Measurements from ENCODE around the gene RGS11. TPM values are rescaled to one million over a fixed set of nuclear protein-coding genes. Genes with fewer than 3 reads are reported as not detected.

RGS11 gene
- total RNA-seq, 1 experiment from 2014 or later: 2.9 TPM

- Histone ChIP-seq H3K4me2 (ENCODE audit: insufficient read depth, insufficient read length, low read length) (no peak overlapping the region), H3K4ac (ENCODE audit: low read depth, low read length) (no peak overlapping the region), H3K23ac (ENCODE audit: insufficient read length, low read depth, low read length) (no peak overlapping the region), H3K23me2 (ENCODE audit: insufficient read length, low read depth, low read length, poor library complexity, severe bottlenecking) (peaks cover 3% of the 10 kb centered on the region), H4K5ac (ENCODE audit: insufficient read length, low read depth, low read length) (no peak overlapping the region), H2BK12ac (ENCODE audit: insufficient read length, low read depth, low read length) (no peak overlapping the region), H2BK5ac (ENCODE audit: insufficient read length, low read length) (no peak overlapping the region), H2AFZ (ENCODE audit: low read length) (no peak overlapping the region), H4K8ac (replicated peaks; ENCODE audit: insufficient read length, low read depth, low read length) (no peak overlapping the region), H3K27me3 (ENCODE audit: insufficient read depth, low read length) (no peaks in the 10 kb centered on the region; the same call in 1 of the 2 replicates), H3K79me1 (ENCODE audit: insufficient read depth, low read depth, low read length, poor library complexity, severe bottlenecking) (no peaks in the 10 kb centered on the region), H3K9me3 (ENCODE audit: control insufficient read depth, low read depth, low read length) (no peaks in the 10 kb centered on the region), H3K79me2 (ENCODE audit: insufficient read depth, low read length) (no peaks in the 10 kb centered on the region), H4K91ac (ENCODE audit: insufficient read length, low read depth, low read length) (no peak overlapping the region), H3K14ac (ENCODE audit: insufficient read depth, low read length) (no peak overlapping the region), H3T11ph (ENCODE audit: low read length) (no peak overlapping the region), H3K27ac (ENCODE audit: insufficient read length, low read depth, low read length) (no peak overlapping the region), H2AK5ac (ENCODE audit: insufficient read length, low read length) (no peak overlapping the region), H3K18ac (ENCODE audit: insufficient read length, low read depth, low read length) (no peak overlapping the region), H2BK15ac (ENCODE audit: low read depth, low read length) (no peak overlapping the region), H2BK120ac (ENCODE audit: low read depth, low read length, poor library complexity, severe bottlenecking) (no peak overlapping the region), H2BK20ac (ENCODE audit: low read depth, low read length, poor library complexity, severe bottlenecking) (no peak overlapping the region), H4K20me1 (ENCODE audit: control insufficient read depth, insufficient read depth, insufficient read length) (no peaks in the 10 kb centered on the region), H3K4me1 (ENCODE audit: insufficient read depth, low read length) (no peaks in the 10 kb centered on the region), H3K9ac (ENCODE audit: extremely low read depth, insufficient read length, low read length) (no peak overlapping the region), H3K56ac (ENCODE audit: insufficient read length, low read depth, low read length) (no peak overlapping the region)
- Mint-ChIP-seq H3K4me1 (no peaks in the 10 kb centered on the region), H3K9me3 (peaks cover 8 to 12% of the 10 kb centered on the region in 2 experiments), H3K36me3 (ENCODE audit: insufficient read depth in 1 of 3, low read depth in 3 of 3) (peaks cover 11 to 14% (median 13%) of the 10 kb centered on the region in 3 experiments), H3K27me3 (ENCODE audit: low read depth) (peaks cover 36% of the 10 kb centered on the region), H3K4me3 (no peak overlapping the region), H3K27ac (no peak overlapping the region)
- TF ChIP-seq, protein P1, sequence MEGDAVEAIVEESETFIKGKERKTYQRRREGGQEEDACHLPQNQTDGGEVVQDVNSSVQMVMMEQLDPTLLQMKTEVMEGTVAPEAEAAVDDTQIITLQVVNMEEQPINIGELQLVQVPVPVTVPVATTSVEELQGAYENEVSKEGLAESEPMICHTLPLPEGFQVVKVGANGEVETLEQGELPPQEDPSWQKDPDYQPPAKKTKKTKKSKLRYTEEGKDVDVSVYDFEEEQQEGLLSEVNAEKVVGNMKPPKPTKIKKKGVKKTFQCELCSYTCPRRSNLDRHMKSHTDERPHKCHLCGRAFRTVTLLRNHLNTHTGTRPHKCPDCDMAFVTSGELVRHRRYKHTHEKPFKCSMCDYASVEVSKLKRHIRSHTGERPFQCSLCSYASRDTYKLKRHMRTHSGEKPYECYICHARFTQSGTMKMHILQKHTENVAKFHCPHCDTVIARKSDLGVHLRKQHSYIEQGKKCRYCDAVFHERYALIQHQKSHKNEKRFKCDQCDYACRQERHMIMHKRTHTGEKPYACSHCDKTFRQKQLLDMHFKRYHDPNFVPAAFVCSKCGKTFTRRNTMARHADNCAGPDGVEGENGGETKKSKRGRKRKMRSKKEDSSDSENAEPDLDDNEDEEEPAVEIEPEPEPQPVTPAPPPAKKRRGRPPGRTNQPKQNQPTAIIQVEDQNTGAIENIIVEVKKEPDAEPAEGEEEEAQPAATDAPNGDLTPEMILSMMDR (conservative IDR thresholded peaks at IDR 0.05): no peak
- no CpG with 5 or more reads among the region's 22 CpGs for WGBS (ENCODE audit: extremely low coverage, insufficient read length, low lambda C conversion rate)
- no peak for DNase-seq
Measured at GRCh38 chr16:282491-282890, 6.7 kb upstream of the RGS11 start.
